GM12875 (cell line): ENCODE data around the gene FNDC7.
"Not testable (repeated sequence)": the region's sequence is repeated elsewhere in the genome, so short reads cannot be mapped to it uniquely, and the experiment has no call there.

Experiments used
- H3K4me3 ChIP-seq: one replicate; pipeline ENCODE4 v1.5.1; 2011; ENCODE audit warnings: low read depth, low read length, control low read depth
- CTCF ChIP-seq: IDR thresholded peaks from 2 replicates; pipeline ENCODE4 v1.5.1; 2011; ENCODE audit warnings: low read depth, mild to moderate bottlenecking, control low read depth, inconsistent platforms, low read length, moderate library complexity, borderline replicate concordance; ENCODE audit not compliant: insufficient read depth

Gene FNDC7, protein sequence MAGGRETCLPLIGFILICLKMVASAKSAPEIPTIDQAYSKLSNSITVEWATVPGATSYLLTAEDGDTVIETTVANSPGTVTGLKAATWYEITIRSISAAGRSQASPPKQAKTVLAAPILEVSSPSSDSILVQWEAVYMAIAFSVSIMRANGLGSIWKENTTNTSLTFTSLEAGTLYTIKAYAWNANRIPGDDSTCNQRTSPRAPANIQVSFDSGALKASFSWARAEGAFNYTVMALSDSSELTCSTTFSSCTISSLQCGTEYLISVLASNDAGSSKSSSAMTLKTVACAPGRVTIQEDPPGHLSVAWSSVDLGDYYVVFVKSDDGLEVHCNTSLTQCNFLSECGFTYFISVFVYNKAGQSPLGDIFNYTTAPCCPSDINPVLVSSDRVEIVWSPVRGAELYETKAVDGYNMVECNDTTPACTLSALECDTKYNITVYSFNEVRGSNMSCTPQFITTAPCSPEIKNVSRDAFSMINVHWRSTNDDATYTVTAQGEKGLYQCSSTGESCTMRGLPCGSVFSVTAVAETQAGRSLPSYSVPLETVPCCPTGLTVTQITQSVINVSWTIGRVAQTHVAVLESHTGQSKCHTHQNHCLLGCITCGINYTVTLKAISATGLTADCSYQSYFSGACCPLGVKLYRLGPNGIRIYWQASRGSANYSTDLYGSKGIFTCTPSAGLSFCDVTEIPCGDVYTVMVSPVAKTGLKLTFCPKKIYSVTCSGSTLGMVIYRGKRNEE

GRCh38 chr1:108712606-108713150 lies at the start of gene FNDC7:
Gene FNDC7 (plus strand): TSS chr1:108712908. CDS start chr1:108712934, 26 bp downstream.
- no peak within 1 kb of the TSS for H3K4me3 ChIP-seq
- TF ChIP-seq CTCF, result no peak

DNA sequence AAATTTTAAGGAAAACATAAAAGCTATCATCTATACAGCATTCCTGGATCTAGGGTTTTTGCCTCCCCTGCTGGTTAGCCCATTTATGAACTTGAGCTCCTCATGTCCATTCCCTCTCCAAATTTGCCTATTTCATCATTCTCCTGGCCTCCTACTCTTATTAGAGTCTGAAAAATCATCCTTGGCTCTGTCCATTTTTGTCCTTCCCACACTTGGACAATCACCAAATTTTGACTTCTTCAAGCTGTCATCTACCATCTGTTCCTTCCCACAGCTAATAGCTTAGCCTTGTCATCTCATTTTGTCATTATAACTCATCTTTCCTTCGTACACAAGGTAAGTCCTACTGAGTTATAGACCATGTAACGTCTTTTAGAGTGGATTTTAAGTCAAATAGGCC lies 49.6 kb upstream of the FNDC7 start:
- TF ChIP-seq CTCF, result no peak

DNA sequence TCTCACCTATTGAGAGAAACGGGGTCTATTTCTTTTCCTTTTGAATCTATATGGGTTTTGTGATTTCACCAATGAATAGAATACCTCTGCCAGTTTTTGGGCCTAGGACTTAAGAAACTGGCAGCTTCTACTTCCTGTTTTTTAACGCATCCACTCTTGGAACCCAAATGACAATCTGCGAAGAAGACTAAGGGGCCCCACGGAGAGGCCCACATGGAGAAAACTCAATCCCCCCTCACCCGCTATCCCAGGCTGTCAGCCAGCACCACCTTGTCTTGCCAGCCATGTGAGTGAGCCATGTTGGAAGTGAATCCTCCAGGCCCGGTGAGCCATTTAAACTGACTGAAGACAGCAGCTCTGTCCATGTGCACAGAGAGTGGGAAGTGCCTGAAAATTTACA lies 48.2 kb upstream of the FNDC7 start:
- H3K4me3 ChIP-seq, result no peak overlapping the region
- no peak for TF ChIP-seq CTCF

More for the DNA sequence above, 49.6 kb upstream of the FNDC7 start:
- H3K4me3 ChIP-seq, result no peak overlapping the region

- TF ChIP-seq CTCF, result no peak
- no peak overlapping the region for H3K4me3 ChIP-seq
Observed at GRCh38 chr1:108665067-108665466, 47.6 kb upstream of the FNDC7 start.

GRCh38 chr1:108665771-108666170 lies 46.9 kb upstream of the FNDC7 start:
- TF ChIP-seq CTCF, result no peak
- H3K4me3 ChIP-seq, result no peak overlapping the region

DNA sequence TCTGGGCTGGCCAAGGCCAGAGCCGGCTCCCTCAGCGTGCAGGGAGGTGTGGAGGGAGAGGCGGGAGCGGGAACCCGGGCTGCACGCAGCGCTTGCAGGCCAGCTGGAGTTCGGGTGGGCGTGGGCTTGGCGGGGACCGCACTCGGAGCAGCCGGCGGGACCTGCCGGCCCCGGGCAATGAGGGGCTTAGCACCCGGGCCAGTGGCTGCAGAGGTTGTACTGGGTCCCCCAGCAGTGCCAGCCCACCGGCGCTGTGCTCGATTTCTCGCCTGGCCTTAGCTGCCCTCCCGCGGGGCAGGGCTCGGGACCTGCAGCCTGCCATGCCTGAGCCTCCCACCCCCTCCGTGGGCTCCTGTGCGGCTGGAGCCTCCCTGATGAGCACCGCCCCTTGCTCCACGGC lies 45.3 kb upstream of the FNDC7 start:
- not testable (repeated sequence) for H3K4me3 ChIP-seq

GRCh38 chr1:108668777-108669176 lies 43.9 kb upstream of the FNDC7 start:
- TF ChIP-seq CTCF, result no peak
- H3K4me3 ChIP-seq, result no peak overlapping the region
